HG02973 (cell line): Measurements from ENCODE around the gene COPRS.

Source experiments
- ATAC-seq: cut with Tn5 transposase; IDR thresholded peaks from one replicate; pipeline ENCODE4 v1.9.1; 2021; ENCODE audit warnings: moderate library complexity; ENCODE audit not compliant: unreplicated experiment

The COPRS gene, protein sequence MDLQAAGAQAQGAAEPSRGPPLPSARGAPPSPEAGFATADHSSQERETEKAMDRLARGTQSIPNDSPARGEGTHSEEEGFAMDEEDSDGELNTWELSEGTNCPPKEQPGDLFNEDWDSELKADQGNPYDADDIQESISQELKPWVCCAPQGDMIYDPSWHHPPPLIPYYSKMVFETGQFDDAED

DNA sequence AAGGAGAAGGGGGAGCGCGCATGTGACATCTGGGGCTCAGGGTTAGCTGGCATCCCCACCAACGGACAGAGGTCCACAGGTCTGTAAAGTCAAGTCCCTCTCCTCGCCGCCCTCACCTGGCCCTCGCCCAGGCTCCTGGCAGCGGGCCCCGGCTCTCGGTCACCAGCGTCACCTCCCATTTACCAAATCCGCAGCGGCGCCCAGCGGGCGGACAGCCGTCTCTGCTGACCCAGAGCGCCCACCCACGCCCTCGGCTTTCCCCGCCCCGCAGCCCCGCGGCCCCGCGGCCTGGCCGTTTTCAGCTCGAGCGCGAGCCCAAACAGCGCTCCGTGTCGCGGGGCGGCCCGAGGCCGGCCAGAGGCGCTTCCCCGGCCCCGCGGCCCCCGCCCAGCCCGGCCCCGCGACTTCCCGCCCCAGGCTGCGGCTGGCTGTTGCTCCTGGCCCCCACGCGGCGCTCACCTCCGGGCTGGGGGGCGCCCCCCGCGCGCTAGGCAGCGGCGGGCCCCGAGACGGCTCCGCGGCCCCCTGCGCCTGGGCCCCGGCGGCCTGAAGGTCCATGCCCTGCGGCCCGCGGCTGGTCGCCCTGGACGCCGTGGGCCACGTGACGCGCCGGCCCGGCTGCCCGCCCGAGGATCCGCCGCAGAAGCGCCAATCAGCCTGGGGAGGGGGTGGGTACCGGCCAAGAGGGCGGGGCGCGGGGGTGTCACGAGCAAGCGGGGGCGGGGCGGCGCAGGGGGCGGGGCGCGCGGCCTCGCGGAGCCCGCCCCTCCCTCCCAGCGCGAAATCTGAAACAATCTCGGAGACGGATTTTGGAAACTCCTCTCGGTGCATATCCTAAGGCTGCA is at the start of gene COPRS:
Gene COPRS (minus strand): TSS at position 603 of the 845 bp plus-strand sequence. CDS start 45 bp downstream, at position 558.
- ATAC-seq: peak; percentile 65

DNA sequence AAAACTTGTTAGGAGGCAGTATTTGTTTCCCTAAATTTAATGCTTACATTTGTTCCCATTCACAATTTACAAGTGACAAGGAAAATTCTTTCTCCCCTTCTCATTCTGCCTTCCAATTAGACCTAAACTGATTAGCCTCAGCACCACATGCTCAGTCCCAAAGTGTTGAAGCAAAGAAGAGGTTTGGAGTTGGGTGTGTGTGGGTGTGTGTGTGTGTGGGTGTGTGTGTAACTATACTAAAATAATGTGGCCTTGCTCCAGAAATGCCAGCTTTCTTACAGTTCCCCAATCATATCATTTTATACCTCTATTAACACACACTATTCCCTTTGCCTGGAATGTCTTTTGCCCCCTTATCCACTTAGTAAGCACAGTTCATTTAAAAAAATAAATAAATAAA is 49.3 kb upstream of the COPRS start:
- ATAC-seq: no peak

DNA sequence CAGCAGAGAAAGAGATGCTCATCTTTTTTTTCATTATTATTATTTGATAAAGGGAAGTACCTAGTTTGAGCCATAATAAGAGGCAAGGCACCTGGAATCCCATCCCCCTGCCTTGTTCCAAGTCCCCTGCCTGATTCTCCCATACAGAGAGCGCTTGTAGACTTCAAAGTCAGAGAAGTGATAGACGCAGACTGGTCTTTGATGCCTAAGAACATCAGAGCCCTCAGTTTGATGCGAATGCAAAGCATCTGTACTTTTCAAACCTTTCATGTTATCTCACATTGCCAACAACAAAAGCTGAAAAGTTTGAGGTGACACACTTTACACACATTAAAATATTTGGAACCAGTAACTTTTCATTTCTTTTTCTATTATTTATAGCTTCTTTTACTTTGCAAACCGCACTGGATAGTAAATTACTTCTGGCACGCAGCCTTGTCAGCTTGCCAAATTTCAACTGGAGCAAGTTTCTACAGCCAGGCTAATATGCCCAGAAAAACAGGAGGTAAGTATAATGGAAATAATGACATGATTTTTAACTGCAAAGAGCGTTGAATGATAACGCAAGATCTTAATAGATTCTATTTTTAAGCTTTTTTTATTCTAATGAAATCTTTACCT is 48.4 kb upstream of the COPRS start:
- ATAC-seq: no peak

DNA sequence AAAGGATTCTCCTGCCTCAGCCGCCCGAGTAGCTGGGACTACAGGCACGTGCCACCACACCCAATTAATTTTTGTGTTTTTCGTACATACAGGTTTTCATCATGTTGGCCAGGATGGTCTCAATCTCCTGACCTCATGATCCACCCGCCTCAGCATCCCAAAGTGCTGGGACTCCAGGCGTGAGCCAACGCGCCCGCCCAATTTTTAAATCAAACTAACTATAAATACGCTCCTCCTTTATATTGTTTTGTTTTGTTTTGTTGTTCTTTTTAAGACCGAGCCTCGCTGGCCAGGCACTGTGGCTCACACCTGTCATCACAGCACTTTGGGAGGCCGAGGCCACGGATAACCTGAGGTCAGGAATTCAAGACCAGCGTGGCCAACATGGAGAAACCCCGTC is 44.4 kb upstream of the COPRS start:
- no peak for ATAC-seq

DNA sequence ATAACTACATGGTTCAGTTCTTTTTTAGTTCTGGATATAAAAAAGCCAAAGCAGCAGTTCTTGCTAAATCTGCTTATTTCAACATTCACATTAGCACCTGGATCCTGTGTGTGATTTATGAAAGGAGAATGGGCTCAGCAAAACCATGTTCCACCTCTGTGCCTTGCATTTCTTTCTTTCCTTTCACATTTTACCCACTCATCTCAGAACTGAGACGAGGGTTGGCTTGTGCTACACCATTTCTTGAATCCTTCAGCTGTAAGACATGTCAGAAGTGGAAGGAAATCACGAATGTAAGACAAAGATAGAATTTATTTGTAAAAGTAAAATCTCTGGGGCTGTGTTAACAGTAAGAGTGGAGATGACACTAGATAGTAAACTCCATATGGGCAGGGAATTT is 43.6 kb upstream of the COPRS start:
- ATAC-seq: no peak

DNA sequence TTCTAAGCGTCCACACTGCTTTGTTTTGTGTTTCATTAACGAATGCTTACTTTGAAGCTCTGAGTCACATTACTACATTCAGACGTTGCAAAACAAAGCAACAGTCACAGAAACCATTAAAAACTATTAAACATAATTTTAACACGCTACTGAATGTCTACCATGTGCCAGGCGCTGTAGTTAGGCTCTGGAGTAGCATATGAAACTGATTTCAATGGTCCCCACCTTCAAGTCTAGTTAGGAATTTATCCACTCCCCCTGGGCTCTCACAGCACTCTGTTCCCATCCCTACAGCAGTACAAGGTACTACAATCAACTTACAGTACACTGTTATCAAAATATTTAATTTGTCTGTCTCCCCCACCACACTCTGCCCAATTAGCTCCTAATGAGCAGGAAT is 41.8 kb upstream of the COPRS start:
- no peak for ATAC-seq

DNA sequence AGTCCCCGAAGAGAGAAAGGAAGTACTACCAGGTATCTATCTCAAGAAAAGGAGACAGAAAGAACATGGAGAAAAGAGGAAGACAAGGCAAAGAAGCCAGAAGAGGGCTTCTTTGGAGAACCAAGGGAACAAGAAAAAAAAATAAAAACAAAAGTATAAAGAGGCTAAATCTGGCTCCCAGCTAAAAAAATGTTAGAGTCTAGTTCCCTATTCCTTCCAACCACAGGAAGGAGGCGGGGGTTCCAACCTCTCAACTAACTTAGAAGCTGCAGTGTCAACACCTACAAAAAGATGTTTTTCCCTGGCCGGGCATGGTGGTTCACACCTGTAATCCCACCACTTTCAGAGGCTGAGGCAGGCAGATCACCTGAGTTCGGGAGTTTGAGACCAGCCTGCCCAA is 29.1 kb upstream of the COPRS start:
- ATAC-seq: no peak

DNA sequence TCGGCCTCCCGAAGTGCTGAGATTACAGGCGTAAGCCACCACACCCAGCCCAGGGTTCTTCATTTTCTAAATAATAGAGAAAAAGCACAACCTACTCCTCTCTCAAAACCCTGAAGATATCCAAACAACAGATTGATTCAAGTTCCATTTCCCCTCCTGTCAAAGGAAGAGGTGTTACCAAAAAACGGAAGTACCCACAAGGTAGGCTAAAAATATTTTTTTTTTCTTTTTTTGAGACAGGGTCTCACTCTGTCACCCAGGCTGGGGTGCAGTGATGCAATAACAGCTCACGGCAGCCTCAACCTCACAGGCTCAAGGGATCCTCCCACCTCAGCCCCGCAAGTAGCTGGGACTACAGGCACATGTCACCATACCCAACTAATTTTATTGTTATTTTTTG is 23.5 kb upstream of the COPRS start:
- no peak for ATAC-seq

DNA sequence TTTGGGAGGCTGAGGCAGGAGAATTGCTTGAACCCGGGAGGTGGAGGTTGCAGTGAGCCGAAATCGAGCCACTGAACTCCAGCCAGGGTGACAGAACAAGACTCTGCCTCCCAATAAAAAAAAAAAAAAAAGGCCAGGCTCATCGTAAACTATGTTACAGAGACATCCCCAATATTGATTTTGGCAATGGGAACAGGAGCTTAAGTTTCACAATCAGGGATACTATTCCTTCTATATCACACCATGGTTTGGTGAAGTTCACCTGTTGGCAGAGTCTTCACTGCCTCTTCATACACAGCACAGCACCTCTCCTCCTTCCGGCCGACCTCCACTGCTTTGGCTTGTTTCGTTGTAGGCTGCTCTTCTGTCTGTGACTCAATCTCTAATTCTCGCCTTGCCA is 21.3 kb upstream of the COPRS start:
- ATAC-seq: no peak

DNA sequence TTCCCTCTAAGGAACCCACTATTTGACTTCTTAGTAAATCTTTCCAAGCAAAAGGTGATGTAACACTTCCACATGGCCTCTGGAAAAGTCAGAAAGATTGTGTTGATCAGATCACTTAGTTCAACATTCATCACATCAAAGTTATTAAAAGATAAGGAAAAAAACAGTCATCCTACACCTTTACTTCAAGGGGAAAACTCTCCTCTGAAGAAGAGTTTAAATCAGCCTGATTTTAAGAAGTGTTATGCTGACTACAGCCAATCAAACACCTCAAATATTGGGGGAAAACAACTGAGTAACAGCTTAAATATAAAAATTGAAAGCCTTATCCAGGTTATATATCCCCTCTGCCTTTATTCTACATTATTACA is 19.6 kb upstream of the COPRS start:
- ATAC-seq: no peak

DNA sequence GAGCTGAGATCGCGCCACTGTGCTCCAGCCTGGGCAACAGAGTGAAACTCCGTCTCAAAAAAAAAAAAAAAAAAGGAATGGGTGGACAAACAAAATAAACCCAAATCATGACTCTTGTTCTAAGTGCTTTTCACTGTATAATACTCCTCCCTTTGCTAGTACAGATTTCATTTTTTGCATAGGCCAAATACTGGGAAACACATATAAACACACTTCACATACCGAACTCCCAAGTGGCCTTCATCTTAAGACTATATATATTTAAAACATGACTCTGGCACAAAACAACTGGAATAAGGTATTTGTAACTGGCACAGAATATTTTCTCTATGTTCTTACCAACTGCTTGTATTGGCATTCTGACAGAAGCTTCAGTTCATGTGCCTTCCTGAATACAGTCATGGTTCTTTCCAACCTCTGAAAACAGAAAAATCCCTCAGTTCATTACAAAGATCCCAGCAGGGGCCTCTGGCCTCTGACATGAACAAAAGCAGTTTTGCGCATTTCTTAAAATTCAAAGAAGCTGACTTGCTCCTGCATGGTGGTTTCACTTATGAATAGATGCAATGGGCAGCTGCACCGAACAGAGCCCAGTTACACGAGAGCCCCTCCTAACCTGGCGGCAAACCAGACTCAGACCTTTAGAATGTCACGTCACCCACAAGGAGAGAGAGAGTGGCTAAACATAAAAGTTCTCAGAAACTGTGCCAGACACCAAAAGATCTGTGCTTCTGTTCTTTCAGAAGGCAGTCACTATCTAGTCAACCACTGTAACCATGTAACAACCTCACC is 19.1 kb upstream of the COPRS start:
- ATAC-seq: no peak

DNA sequence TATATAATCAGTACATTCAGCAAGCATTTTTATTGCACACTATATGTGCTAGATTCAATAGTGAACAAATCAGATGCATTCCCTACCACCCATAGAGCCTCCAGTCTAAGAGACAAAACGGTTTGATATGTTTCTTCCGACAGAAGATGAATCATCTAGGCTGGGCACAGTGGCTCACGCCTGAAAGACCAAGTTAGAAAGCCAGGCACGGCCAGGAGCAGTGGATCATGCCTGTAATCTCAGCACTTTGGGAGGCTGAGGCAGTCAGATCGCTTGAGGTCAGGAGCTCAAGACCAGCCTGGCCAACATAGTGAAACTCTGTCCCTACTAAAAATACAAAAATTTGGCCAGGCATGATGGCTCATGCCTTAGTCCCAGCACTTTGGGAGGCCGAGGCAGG is 18.3 kb upstream of the COPRS start:
- no peak for ATAC-seq

DNA sequence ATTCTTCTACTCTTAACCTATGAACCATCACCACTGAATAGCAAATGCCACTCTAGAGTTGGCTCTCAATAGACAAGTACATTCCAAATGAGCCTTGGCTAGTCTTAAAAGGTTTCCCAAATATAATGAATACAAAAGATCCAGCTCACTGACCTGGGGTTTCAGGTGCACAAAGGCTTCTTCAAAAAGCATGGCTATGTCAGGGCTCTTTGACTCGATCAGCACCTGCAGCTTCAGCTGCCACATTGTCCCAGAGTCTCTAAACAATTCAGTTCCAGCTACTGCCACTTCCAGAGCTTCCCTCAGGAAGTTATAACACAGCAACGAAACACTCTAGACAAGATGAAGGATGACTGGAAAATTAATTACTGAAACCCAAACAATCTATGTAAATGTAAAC is 16.0 kb upstream of the COPRS start:
- no peak for ATAC-seq

DNA sequence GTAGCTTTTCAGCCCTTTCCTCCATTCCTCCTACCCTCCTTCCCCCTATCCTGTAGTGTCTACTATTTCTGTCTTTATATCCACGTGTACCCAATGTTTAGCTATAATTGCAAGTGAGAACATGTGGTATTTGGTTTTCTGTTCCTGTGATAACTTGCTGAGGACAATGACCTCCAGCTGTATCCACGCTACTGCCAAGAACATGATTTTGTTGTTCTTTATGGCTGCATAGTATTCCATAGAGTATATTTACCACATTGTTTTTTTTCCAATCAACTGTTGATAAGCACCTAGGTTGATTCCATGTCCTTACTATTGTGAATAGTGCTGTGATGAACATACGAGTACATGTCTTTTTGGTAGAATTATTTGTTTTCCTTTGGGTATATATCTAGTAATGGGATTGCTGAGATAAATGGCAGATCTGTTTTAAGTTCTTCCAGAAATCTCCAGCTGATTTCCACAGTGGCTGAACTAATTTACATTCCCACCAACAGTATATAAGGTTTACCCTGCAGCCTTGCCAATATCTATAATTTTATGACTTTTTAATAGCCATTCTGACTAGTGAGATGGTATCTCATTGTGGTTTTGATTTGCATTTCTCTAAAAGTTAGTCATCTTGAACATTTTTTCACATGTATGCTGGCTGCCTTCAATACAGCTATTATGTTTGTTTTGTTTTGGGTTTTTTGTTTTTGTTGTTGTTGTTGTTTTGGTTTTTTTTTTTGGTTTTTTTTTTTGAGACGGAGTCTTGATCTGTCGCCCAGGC is 10.9 kb upstream of the COPRS start:
- no peak for ATAC-seq

DNA sequence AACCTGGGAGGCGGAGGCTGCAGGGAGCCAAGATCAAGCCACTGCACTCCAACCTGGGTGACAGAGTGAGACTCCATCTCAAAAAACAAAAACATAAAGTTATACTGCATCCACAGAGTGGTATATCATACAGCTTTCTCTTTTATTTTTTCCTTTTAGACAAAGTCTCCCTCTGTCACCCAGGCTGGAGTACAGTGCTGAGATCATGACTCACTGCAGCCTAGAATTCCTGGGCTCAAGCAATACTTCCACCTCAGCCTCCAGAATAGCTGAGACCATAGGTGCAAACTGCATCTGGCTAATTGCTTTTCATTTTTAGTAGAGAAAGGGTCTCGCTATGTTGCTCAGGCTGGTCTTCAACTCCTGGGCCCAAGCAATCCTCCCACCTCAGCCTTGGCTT is 10.0 kb upstream of the COPRS start:
- no peak for ATAC-seq

DNA sequence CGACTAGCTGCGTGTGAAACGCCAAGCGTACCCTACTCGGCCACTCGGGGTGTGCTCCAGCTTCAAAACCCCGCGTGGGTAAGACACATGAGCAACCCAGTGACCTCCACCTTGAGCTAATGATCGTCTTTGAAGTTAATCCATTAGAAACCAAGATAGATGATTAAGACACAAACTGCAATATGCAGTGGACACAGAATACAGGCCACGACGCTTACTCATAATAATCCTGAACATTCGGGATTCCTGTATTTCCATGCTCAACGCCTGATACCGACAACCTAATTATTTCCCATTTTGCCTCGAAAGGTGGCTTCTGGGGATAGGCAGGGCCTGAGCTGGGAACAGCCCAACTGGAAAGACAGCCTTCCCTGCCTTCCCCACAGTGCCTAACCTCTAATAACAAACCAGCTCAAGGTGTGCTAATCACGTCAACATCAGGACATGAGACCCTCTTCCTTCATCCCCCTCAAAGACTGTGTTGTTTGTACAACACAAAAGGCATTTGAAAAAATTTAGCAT is 504 bp upstream of the COPRS start:
- ATAC-seq: no peak

DNA sequence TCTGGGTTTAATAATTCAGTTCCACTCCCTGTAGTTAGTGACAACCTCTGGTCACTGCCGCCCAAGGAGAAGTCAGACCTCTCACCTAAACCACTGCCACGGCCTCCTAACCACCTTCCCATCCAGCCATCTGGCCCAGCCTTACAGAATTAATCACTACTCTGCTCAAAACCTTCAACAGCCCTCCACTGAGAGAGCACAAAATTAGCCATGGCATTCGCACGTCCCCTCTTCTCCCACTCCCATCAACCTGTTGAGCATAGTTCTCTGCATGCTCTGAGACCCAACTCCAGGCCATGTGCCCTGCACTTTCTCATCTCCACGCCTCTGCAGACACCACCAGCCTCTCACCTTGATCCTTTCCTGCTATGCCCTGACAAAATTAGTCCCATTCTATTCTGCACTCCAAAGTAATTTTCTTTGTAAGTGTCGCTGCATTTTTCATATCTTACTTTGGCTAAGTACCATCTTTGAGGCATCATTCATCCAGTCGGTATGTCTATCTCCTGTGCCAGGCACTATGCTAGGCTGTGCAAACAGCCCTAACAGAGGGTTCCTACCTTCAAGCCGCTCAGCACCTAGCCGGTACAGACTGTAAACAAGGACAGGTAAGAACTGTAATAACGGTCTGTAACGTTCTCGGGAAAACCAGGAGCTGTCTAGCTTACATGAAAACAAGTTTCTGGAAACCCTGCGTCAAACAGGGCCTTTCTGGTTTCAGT is 963 bp downstream of the COPRS start:
- no peak for ATAC-seq

DNA sequence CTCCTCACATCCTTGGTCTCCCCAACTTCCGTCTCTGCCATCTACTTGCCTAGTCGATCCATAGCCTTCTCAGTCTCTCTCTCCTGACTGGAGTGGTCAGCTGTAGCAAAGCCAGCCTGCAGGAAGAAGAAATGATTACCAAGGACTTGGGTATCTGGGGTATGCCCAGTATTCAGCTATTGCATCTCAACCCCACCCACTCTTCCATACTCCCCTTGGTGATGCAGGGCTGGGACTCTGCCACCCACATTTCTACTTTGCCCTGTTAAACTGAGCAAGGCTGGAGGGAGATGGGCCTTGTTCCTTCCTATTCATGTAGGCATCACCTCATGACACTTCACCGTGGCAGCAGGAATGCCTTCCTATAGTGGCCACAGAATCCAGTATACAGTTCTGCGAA is 2.3 kb downstream of the COPRS start:
- ATAC-seq: no peak

DNA sequence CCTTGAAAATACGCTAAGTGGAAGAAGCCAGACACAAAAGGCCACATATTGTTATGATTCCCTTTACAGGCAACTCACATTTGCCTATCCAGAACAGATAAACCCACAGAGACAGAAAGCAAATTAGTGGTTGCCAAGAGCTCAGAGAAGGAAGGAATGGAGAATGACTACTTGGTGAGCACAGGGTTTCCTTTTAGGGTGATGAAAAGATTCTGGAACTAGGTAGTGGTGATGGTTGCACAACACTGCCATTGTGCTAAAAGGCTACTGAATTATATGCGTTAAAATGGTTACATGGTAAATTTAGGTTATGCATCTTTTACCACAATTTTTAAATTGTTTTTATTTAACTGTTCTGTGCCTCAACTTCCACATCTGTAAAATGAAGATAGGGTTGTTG is 4.4 kb downstream of the COPRS start:
- no peak for ATAC-seq

DNA sequence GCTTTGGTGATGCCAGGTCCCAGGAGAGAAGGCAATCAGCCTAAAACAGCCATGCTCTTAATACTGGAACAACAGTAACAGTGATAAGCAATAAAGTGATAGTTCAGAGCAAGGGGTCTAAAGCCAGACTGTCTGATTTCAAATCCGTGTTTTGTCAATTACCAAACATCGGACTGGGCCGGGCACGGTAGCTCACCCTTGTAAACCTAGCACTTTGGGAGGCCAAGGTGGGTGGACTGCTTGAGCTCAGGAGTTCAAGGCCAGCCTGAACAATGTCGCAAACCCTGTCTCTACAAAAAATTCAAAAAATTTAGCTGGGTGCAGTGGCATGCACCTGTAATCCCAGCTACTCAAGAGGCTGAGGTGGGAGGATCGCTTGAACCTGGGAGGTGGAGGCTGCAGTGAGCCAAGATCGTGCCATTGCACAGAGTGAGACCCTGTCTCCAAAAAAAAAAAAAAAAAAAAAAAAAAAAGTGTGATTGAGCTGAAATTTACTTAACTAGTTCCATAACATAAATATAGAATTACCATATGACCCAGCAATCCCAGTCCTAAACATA is 5.1 kb downstream of the COPRS start:
- ATAC-seq: no peak
